ENCODE data around the gene JMJD1C.
"Not testable (repeated sequence)": the region's sequence is repeated elsewhere in the genome, so short reads cannot be mapped to it uniquely, and the experiment has no call there.

The JMJD1C gene

GRCh38 chr10:63154546-63155387 is 311.0 kb downstream of the JMJD1C start:
- no peak for DNase-seq

GRCh38 chr10:63153868-63154545 is 311.8 kb downstream of the JMJD1C start:
- not testable (repeated sequence) for DNase-seq

- DNase-seq: no peak
Observed at GRCh38 chr10:63150745-63151144, 315.0 kb downstream of the JMJD1C start.

GRCh38 chr10:63146503-63146902 is 319.3 kb downstream of the JMJD1C start:
- DNase-seq: no peak

DNA sequence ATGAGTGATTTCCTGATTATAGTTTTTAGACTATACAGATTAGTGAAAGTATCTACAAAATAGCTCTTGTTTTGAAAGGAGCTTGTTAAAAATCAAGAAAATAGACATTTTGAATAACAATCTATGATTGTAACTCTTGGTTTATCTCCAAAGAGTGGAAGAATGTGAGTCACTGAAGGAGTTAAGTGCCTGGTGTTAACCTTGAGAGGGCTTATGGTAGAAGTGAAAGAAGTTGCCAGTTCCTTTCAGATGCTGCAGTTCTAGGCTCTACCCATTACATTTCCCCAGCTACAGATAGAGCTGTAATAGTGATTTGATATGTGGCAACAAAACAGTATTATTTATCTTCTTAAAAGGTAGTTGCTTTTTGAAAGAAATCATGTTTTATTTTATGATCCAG is 320.0 kb downstream of the JMJD1C start:
- no peak for DNase-seq

DNA sequence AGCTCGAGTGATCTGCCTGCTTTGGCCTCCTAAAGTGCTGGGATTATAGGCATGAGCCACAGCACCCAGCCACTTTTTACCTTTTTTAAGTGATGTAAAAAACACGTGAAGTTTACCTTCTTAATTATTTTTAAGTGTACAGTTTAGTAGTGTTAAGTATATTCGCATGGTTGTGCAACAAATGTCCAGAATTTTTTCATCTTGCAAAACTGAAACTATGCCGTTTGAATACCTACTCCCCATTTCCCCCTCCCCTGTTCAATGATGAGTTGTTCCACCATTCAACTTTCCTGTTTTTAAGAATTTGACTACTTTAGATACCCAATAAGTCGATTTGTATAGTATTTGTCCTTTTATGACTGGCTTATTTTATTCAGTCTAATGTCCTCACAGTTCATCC is 321.8 kb downstream of the JMJD1C start:
- no peak for DNase-seq

DNA sequence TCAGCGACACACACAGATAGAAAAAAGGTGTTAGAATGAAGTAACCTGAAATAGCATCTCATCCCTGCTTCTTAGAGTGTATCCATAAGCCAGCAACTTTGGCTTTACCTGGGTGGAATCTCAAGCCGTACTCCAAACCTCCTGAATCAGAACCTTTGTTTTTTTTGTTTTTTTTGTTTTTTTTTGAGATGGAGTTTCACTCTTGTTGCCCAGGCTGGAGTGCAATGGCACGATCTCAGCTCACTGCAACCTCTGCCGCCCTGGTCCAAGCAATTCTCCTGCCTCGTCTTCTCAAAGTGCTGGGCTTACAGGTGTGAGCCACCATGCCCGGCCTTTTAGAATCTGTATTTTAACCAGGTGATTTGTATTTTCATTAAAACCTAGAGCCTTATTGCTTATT is 323.6 kb downstream of the JMJD1C start:
- DNase-seq: no peak

GRCh38 chr10:63140077-63140476 is 325.7 kb downstream of the JMJD1C start:
- DNase-seq: no peak

DNA sequence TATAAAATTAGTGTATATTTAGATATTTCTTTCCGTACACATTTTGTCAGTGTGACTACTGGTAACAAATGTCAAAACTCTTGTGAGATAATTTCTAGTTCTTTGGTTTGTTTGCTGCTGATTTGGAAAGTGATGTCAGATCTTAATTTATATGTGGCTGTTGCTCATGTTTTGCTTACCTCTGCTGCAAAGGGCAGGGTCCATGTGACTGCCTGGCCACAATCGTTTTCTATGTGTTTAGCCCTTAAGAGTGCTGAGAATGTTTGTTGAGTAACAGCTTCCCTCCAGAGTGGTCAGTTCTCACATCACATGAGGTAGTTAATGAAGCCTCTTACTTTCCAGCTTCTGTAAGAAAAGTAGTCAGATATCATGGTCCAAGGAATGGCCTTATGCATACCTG is 328.5 kb downstream of the JMJD1C start:
- no peak for DNase-seq

DNA sequence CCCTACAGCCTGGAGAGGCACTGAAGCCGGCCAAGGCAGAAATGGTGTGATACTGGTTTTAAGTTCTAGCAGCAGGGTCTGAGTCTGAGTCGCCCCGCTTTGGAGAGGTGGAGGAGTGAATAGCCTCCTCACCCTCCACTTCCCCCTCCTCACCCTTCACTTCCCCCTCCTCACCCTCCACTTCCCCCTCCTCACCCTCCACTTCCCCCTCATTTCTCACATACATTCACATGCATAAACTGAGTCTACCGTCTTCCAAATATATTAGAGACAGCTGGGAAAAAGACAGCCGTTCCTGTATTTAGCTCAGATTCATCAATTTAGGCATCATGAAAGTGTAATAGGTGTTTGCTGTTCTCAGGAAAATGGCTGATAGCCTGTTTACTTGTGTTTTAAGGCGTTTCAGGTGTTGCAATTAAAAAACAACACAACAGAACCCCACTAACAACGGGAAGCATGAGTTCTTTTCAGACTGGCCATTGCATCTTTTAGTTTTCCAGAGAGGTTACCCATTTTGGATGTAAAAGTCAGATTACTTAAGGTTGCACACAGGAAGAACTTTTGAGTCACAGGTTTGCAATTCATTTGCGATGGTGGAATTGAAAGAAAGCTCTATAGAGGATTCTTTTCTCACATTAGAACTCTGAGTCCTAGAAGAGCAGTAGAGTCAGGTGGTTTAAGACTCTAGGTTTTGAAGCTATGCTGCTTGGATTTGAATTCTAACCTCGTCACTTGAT is 331.8 kb downstream of the JMJD1C start:
- no peak for DNase-seq

GRCh38 chr10:63133056-63133820 is 332.5 kb downstream of the JMJD1C start, which contains the start of gene NRBF2:
Gene NRBF2 (plus strand): TSS chr10:63133328. CDS start chr10:63133471, 143 bp downstream.
- DNase-seq: peak; percentile 98

DNA sequence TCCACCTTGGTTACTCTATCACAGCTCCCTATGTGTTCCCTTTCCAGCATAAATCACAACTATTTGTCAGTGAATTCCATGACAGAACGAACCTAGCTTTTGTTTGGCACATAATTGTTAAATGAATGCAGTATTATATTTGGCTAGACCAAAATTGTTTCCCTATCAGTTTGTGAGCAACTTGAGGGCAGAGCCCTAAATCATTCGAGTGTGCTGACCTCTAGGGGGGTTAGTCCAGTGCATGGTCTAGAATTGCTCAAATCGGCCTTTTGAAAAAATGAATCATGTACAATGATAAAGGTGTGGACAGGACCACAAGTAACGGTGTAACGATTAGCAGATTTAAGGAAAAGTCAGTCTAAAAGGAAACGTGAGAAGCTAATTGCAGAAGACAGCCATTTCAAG is 333.1 kb downstream of the JMJD1C start:
- DNase-seq: no peak

- DNase-seq: no peak
Observed at GRCh38 chr10:63129888-63130287, 335.9 kb downstream of the JMJD1C start.

DNA sequence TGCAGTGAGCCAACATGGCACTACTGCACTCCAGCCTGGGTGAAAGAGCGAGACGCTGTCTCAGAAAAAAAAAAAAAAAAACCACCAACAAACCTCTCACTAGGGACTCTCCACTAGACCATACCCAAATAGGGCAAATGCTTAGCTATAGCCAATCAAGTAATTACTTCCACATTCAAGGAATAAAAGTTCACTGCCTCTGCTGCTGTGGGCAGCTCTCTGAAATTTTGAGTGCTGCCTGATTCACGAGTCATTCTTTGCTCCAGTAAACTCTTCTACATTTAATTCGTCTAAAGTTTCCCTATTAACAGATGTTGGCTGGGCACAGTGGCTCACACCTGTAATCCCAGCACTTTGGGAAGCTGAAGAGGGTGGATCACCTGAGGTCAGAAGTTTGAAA is 337.3 kb downstream of the JMJD1C start:
- no peak for DNase-seq

- no peak for DNase-seq
Observed at GRCh38 chr10:63125459-63125858, 340.3 kb downstream of the JMJD1C start.

DNA sequence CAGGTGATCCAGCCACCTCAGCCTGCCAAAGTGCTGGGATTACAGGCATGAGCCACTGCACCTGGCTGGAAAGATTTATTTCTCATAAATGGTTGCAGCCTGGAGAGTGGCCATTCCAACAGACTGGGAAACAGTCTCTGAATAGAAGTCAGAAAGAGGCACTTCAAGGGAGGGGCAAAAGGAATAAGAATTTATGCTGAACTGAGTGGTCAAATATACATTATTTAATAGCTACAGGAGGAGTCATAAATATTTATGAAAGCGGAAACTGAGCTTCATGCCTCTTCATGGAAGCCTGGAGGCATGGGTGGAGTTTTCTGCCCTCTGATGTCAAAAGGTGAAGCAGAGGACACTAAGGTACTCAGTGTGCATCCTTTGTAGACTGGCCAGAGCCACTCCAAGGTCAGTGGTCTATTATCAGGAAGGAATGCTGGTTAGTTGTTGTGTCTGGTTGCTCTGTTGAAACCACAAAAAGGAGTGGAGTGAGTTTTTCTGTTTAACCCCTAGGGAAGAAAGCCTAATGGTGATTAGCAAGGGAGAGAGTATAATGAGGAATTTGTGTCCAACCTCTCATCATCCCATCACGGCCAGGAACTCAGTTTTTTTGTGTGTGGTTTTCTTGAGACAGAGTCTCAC is 341.9 kb downstream of the JMJD1C start:
- DNase-seq: no peak

DNA sequence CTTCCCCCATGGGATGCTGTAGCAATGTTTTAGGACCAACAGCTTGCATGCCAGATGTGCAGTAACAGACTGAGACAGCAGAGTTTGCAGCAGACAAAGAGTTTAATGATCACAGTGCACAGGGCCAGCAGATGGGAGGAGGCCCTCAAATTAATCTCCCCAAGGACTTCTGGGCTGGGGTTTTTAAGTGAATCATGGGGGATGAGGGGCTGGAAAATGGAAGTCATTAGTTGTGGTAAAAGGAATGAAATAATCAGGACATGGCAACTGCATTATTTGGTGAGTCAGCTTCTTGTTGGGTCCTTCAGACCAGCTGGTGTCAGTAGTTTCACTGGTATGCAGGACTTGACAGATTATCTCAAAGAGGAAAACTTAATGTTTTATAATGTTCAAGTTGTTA is 345.2 kb downstream of the JMJD1C start:
- no peak for DNase-seq

- no peak for DNase-seq
Observed at GRCh38 chr10:63119041-63119440, 346.7 kb downstream of the JMJD1C start.

All from activated T-cell treated with anti-CD3 and anti-CD28 coated beads, Interleukin-2, amount 50 U/mL, for 1 hour (primary cell).